ENCODE data around the gene ABCG1.
A peak's percentile ranks its signal among the peaks of the same experiment; 100 is the strongest.

ABCG1 gene

DNA sequence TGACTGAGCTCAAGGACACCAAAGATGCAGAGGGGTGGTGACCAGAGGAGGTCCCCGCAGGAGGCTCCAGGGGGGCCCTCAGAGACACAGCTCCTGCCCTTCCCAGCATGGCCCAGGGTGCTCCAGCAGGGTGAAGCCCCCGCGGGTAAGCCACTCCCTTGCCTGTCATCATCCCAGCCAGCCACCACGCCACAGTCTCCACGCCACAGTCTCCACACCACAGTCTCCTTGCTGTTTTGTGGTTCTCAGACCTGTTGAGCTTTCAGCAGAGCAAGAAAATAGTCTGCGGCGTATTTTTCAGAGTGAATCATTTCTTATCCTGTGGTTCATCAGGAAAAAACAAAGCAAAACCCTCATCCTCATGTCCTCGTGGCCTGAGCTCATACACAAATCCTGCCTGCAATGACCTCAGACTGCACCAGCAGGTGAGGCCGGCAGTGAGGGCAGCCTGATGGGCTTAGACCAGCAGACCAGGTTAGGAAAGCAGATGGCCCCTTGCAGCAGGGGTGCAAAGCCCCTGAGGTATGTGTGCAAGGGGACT, 25.7 kb upstream of the ABCG1 start:
- DNase-seq = no peak

- DNase-seq = no peak
Measured at GRCh38 chr21:42193721-42194120, 25.2 kb upstream of the ABCG1 start.

GRCh38 chr21:42194863-42195262, 24.1 kb upstream of the ABCG1 start:
- no peak for DNase-seq

GRCh38 chr21:42195378-42196031, 23.4 kb upstream of the ABCG1 start:
- DNase-seq = no peak

GRCh38 chr21:42198929-42199867, 19.7 kb upstream of the ABCG1 start:
- peak; percentile 85 for DNase-seq

GRCh38 chr21:42199868-42200463, 19.0 kb upstream of the ABCG1 start:
- DNase-seq = no peak

GRCh38 chr21:42200906-42201614, 17.9 kb upstream of the ABCG1 start:
- no peak for DNase-seq

DNA sequence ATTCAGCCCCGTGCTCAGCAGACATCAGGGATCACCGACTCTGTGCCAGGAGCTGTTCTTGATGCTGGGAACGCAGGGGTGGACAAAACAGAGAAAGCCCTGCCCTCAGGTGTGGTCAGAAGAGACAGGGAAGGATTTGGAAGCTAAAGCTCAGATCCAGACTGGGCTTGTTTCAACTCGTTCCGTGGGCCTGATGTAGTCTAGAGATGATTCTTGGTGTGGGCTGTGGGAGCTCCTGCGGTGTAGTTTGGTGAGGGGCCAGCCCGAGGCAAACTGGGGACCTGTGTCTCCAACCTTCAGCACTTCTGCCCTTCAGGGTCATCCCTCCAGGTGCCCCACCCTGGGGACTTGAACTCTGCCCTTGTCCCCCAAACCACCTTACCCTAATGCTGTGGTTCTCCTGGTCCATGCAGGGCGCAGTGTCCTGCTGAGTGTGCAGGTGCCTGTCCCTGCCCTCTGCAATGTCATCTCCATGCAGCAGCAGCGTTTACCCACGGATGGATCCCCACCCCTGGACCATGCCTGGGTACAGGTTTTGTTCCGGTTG, 17.3 kb upstream of the ABCG1 start:
- DNase-seq = no peak

- DNase-seq = no peak
Measured at GRCh38 chr21:42202321-42202720, 16.6 kb upstream of the ABCG1 start.

GRCh38 chr21:42203321-42203720, 15.6 kb upstream of the ABCG1 start:
- no peak for DNase-seq

GRCh38 chr21:42203936-42204335, 15.0 kb upstream of the ABCG1 start:
- no peak for DNase-seq

DNA sequence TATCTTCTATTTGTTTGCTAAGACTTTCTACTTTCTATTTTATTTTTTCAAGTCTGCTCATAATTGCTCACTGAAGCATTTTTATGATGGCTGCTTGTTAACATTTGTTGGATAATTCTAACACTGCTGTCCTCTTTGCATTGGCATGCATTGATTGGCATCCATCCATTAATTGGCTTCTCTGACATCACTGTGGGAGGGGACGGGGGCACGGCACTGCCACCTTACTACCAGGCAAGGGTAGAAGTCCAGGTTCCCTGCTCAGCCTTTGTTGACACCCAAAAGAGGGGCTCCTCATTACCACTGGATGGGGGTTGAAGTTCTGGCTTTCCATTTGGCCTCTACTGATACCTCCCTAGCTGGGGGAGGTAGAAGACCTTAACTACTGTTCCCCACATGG, 11.5 kb upstream of the ABCG1 start:
- no peak for DNase-seq

GRCh38 chr21:42208036-42208435, 10.9 kb upstream of the ABCG1 start:
- no peak for DNase-seq

- DNase-seq = no peak
Measured at GRCh38 chr21:42208801-42209490, 10.0 kb upstream of the ABCG1 start.

- no peak for DNase-seq
Measured at GRCh38 chr21:42209801-42210479, 9.0 kb upstream of the ABCG1 start.

- DNase-seq = no peak
Measured at GRCh38 chr21:42212266-42212665, 6.7 kb upstream of the ABCG1 start.

DNA sequence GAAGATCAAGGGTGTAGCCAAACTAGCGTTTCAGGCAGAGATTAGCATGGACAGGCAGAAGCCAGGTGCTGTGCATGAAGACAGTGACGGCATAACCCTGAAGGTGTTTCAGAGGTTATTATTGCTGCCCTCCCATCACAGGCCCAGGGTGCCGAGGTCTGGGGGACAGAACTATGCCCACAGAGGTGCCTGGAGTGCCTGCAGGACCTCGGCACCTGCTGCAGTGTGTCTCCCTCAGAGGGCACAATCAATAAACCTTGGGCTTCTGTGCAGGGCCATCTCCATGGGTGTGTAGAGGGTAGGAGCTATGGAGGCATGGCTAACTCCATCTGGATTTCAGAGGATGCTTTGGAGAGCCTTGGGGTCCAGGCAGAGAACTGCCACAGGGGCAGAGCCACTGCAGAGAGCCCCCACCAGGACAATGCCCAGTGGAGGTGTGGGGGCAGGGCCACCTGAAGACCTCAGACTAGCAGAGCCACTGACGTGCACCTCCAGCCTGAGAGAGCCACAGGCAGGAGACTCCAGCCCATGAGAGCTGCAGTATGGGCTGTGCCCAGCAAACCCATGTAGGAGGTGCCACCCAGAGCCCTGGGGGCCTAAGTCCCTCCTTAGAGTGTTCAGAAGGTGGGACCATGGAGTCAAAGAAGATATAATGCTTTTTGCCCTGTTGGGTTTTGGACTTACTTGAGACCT, 5.7 kb upstream of the ABCG1 start:
- no peak for DNase-seq

DNA sequence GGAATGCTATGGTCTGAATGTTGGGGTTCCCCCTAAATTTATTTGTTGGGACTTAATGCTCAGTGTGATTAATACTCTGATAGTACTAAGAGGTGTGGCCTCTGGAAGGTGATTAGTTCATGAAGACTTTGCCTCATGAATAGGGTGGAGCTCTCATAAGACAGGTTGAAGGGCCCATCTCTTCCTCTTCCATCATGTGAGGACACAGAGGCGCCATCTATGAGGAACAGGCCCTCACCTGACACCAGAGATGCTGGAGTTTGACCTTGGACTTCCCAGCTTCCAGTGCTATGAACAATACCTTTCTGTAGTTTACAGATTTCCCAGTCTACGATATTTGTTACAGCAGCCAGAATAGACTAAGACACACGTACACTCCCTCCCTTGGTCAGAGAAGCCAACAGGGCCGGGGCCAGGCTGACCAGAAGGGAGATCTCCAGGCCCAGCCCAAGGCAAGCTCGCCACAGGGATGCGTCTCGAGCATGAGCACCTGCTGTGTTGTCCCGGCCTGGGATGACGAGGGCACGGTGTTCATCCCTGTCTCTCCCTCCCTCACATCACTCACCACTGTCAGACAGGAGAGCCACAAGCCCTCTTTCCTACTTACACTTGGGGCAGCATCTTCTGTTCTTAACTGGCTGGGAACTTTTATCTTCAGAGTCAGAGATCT, 4.7 kb upstream of the ABCG1 start:
- no peak for DNase-seq

- DNase-seq = no peak
Measured at GRCh38 chr21:42214921-42215320, 4.0 kb upstream of the ABCG1 start.

All from NCI-H2227 treated with DMSO at 0.1 percent for 48 hours (cell line).